Thymus (tissue), 14 donors: ENCODE data around the gene SIRT3. TPM values are rescaled to one million over a fixed set of nuclear protein-coding genes. Genes with fewer than 3 reads are reported as not detected.

ENCODE experiments used
- DNase-seq, 9 donors: peaks; one replicate each; pipeline ENCODE4 v3.0.0-alpha.2; 2013; ENCODE audit warnings: low spot score in 9 of 9, low read depth in 6 of 9, missing footprints in 1 of 9
- H3K27ac ChIP-seq, 2 donors: one replicate each; pipeline ENCODE4 v1.5.1; 2013; ENCODE audit warnings: control low read depth in 1 of 2, low read depth in 1 of 2, low read length in 1 of 2, mild to moderate bottlenecking in 1 of 2, moderate library complexity in 1 of 2
- H3K27me3 ChIP-seq, 2 donors: one replicate each; pipeline ENCODE4 v1.5.1; 2013; ENCODE audit warnings: low read length in 1 of 2; ENCODE audit not compliant: control insufficient read depth in 2 of 2, insufficient read depth in 1 of 2
- H3K36me3 ChIP-seq, 2 donors: one replicate each; pipeline ENCODE4 v1.5.1; 2013; ENCODE audit warnings: low read length in 1 of 2, mild to moderate bottlenecking in 1 of 2, moderate library complexity in 1 of 2; ENCODE audit not compliant: control insufficient read depth in 2 of 2, insufficient read depth in 2 of 2
- H3K4me1 ChIP-seq, 2 donors: one replicate each; pipeline ENCODE4 v1.5.1; 2013; ENCODE audit warnings: low read length in 2 of 2; ENCODE audit not compliant: control insufficient read depth in 2 of 2, insufficient read depth in 2 of 2
- H3K4me3 ChIP-seq, 2 donors: one replicate each; pipeline ENCODE4 v1.5.1; 2013; ENCODE audit warnings: low read length in 2 of 2, control low read depth in 1 of 2, mild to moderate bottlenecking in 1 of 2
- H3K9me3 ChIP-seq, 2 donors: one replicate each; pipeline ENCODE4 v1.5.1; 2013; ENCODE audit warnings: low read length in 1 of 2, mild to moderate bottlenecking in 1 of 2; ENCODE audit not compliant: control insufficient read depth in 2 of 2, insufficient read depth in 1 of 2
- WGBS: extraction: QIAGEN DNeasy Blood & Tissue Kit; methylation state at CpG from one replicate; pipeline ENCODE4 v1.1.7; 2013; 5-methylcytosine and 5-hydroxymethylcytosine counted together
- long read RNA-seq, 10 donors: transcript quantifications; one replicate each; lab custom pipeline, GENCODE V29; 2026
- polyA plus RNA-seq: library from polyadenylated mRNA; stranded (reverse); fragments of 200-250 nt; gene quantifications from one replicate; pipeline ENCODE4 v1.2.3, GENCODE V29; 2013
- total RNA-seq: library from RNA; stranded (reverse); fragments of 120-200 nt; gene quantifications from one replicate; pipeline ENCODE4 v1.2.4, GENCODE V29; 2013
- donor health status: healthy.

SIRT3 gene
- total RNA-seq = 6.5 TPM
- polyA plus RNA-seq = 38.3 TPM
- long read RNA-seq, donor 1, partial matches to known transcripts = 0 of 1 reads
- long read RNA-seq, donor 1, other reads (novel, unspliced or antisense) = 0 of 1 reads
- long read RNA-seq, donor 2 = 0 reads
- long read RNA-seq, donor 3, partial matches to known transcripts = 0 of 5 reads
- long read RNA-seq, donor 3, other reads (novel, unspliced or antisense) = 0 of 5 reads
- long read RNA-seq, donor 4, partial matches to known transcripts = 15 of 16 reads
- long read RNA-seq, donor 4, other reads (novel, unspliced or antisense) = 0 of 16 reads
- long read RNA-seq, donor 5, transcript SIRT3-201 (7 exons, 2,543 nt) = major isoform, 5 of 8 reads
- long read RNA-seq, donor 5, partial matches to known transcripts = 0 of 8 reads
- long read RNA-seq, donor 5, other reads (novel, unspliced or antisense) = 0 of 8 reads
- long read RNA-seq, donor 6, partial matches to known transcripts = 0 of 2 reads
- long read RNA-seq, donor 6, other reads (novel, unspliced or antisense) = 0 of 2 reads
- long read RNA-seq, donor 7, partial matches to known transcripts = 0 of 1 reads
- long read RNA-seq, donor 7, other reads (novel, unspliced or antisense) = 0 of 1 reads
- long read RNA-seq, donor 8, partial matches to known transcripts = 0 of 1 reads
- long read RNA-seq, donor 8, other reads (novel, unspliced or antisense) = 0 of 1 reads
- long read RNA-seq, donor 9, partial matches to known transcripts = 8 of 62 reads
- long read RNA-seq, donor 9, other reads (novel, unspliced or antisense) = 51 of 62 reads
- long read RNA-seq, donor 10, partial matches to known transcripts = 0 of 1 reads
- long read RNA-seq, donor 10, other reads (novel, unspliced or antisense) = 0 of 1 reads

DNA sequence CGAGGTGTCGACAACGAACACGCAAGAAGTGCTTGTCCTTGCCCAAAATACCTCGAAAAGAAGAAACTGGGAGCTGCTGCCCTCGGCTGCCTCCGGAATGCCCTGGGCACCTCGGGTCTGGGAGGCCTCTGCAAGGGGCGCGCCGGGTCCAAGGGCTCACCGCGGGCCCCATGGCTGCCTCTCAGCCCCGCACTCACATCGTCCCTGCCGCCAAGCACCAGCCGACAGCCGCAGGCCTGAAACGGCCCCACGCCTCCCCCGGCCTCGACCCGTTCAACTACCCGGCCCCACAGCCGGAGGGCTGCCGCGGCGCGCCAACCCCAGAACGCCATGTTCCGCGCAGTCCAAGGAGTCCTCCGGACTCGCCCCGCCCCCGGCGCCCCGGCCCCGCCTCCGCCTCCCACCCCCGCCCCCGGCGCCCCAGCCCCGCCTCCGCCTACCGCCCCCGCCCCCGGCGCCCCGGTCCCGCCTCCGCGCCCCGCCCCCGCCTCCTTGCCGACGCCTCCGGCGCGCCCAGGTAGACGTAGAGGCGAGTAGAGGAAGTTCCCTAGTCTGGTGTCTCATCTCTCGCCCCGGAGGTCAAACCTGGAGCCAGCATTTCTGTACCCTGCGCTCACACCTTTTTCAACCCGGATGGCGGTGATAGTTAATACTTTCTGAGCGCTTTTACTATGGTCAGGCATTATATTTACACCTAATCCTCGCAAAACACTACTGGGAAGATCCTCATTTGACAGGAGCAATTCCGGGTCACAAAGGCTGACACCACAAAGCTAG lies at the start of gene SIRT3:
TSS of gene SIRT3 (minus strand) at position 346 of the 777 bp plus-strand sequence. CDS start at position 332, 14 bp downstream.
- no peaks in the 10 kb centered on the region for H3K27me3 ChIP-seq
- peak within 1 kb of the TSS; percentile 91 to 95 for H3K27ac ChIP-seq
- DNase-seq = peak; percentile 56 to 90 (median 80)
- no peaks in the 10 kb centered on the region for H3K9me3 ChIP-seq
- peaks cover 10 to 15% of the 10 kb centered on the region in 2 donors for H3K4me1 ChIP-seq
- WGBS = 1% methylated on average over 70 of the region's 70 CpGs
- peak within 1 kb of the TSS; percentile 65 to 98 for H3K4me3 ChIP-seq
- H3K36me3 ChIP-seq = peaks cover 4 to 16% of the 10 kb centered on the region in 2 donors

DNA sequence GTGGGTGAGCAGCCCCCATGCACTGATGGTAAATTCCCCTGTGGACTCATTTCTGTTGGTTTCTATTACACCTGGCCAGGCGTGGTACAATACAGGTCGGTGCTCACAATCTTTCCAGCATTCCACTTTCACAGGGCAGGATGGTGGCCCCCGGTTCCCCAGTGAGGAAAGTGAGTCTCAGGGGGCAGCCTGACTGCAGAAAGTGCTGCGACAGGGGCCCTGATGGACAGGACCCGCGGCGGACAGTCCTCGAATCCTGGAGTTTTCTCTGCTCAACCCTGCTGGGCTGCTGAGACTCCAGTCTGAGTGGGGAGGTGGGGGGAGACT lies 49.7 kb upstream of the SIRT3 start:
- WGBS = 95% methylated on average over 8 of the region's 8 CpGs
- peak overlapping the region in 1 of 2 donors; percentile 13 for H3K27ac ChIP-seq
- H3K36me3 ChIP-seq = peaks cover 0 to 5% of the 10 kb centered on the region in 2 donors
- DNase-seq = no peak
- peaks cover 12 to 50% of the 10 kb centered on the region in 2 donors for H3K4me1 ChIP-seq
- H3K27me3 ChIP-seq = peaks cover 34 to 49% of the 10 kb centered on the region in 2 donors
- no peak overlapping the region for H3K4me3 ChIP-seq
- peaks cover 0 to 1% of the 10 kb centered on the region in 2 donors for H3K9me3 ChIP-seq

DNA sequence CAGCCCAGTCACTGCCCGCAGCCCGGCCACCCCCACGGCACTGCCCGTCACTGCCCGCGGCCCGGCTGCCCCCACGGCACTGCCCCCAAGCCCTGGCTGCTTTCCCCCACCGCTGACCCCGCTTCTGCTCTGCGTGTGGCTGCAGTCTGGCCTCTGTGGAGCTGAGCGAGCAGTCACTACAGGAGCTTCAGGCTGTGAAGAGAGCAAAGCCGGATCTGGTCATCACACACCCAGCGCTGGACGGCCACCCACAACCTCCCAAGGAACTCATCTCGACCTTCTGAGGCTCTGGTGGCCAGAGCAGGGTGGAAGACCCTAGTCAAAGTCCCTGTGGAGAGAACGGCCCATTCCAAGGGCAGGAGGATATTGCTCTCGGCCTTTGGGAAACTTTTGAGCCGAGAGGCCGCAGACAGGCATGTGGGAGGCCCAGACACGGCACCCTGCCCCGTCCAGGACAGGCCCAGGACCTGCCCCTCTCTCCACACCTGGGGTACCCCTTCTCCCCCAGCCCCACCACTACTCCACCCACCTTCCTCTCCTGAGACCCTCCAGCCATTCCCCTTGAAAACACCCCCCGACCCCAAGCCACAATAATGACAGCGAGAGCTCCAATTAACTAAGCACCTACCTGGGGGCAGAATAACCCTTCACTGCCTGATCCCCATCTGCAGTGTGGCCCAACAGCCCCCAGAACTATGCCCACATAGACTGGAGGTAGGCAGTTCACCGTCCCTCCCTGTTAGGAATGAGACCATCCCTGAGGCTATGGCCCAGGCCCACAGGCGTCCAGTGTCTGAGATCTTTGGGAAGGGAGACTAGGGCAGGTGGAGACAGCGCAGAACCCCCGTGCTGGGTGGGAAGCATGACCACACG lies 49.1 kb upstream of the SIRT3 start:
- H3K27me3 ChIP-seq = peaks cover 40 to 55% of the 10 kb centered on the region in 2 donors
- no peak overlapping the region for H3K4me3 ChIP-seq
- H3K4me1 ChIP-seq = peaks cover 11 to 46% of the 10 kb centered on the region in 2 donors
- H3K27ac ChIP-seq = peak overlapping the region in 1 of 2 donors; percentile 13
- H3K36me3 ChIP-seq = peaks cover 0 to 5% of the 10 kb centered on the region in 2 donors
- DNase-seq = no peak
- peaks cover 0 to 1% of the 10 kb centered on the region in 2 donors for H3K9me3 ChIP-seq
- 93% methylated on average over 29 of the region's 29 CpGs for WGBS

DNA sequence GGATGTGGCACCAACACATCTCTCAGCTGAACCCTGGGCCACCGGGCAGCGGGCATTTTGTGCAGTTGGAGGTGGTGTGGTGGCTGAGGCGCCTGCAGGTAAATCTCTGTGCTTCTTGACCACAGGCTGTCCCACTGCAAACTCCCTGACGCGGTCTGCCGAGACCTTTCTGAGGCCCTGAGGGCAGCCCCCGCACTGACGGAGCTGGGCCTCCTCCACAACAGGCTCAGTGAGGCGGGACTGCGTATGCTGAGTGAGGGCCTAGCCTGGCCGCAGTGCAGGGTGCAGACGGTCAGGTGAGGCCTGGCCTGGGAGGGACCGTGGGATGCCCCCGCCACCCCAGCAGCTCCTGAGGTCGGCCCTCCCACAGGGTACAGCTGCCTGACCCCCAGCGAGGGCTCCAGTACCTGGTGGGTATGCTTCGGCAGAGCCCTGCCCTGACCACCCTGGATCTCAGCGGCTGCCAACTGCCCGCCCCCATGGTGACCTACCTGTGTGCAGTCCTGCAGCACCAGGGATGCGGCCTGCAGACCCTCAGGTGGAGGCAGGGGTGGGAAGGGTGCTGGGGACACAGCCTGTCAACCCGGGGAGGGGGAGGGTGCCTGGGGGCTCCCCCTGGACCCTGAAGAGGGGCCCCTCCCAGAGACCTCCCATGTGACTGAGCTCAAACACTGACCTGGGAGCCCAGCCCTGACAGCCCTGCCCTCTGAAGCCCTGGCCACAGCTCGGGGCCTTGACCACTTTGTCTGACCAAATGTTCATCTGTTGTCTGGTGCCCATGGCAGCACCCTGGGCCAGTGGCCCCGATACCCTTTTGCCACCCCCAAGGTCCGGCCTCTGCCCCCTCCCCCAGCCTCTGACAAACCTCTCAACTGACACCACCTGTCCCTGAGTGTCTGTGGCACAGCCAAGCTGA lies 48.2 kb upstream of the SIRT3 start:
- Histone ChIP-seq H3K36me3 (peaks cover 0 to 5% of the 10 kb centered on the region in 2 donors), H3K4me3 (no peak overlapping the region), H3K4me1 (peaks cover 3 to 46% of the 10 kb centered on the region in 2 donors), H3K27ac (no peak overlapping the region), H3K27me3 (peaks cover 49 to 64% of the 10 kb centered on the region in 2 donors), H3K9me3 (peaks cover 1 to 9% of the 10 kb centered on the region in 2 donors)
- WGBS = 94% methylated on average over 24 of the region's 24 CpGs
- DNase-seq = no peak

DNA sequence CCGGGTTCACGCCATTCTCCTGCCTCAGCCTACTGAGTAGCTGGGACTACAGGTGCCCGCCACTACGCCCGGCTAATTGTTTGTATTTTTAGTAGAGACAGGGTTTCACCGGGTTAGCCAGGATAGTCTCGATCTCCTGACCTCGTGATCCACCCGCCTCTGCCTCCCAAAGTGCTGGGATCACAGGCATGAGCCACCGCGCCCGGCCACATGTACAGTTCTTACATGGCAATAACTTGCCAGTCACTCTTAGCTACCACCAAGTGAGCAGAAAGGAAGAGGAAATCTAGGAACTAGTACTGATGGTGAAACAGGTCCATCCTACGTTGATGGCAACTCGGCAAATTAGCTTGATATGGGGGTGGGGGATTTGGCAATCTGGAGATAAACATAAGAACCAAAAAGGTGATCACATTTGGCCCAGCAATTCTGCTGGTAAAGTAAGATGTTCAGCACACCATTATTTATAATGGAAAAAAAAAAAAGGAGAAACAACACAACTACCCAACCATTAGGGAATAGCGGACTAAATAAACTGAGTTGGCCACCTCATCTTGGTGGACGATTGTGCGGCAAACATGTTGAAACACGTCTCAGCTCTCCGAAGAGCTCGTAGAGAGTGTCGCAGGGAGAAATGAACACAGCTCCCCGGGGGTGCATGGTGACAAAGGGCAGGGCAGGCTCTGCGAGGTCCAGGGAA lies 47.4 kb upstream of the SIRT3 start:
- peaks cover 2 to 50% of the 10 kb centered on the region in 2 donors for H3K4me1 ChIP-seq
- peak overlapping the region in 1 of 2 donors; percentile 52 for H3K27ac ChIP-seq
- peaks cover 0 to 5% of the 10 kb centered on the region in 2 donors for H3K36me3 ChIP-seq
- H3K27me3 ChIP-seq = peaks cover 57 to 72% of the 10 kb centered on the region in 2 donors
- H3K4me3 ChIP-seq = no peak overlapping the region
- DNase-seq = no peak
- 92% methylated on average over 23 of the region's 23 CpGs for WGBS
- peaks cover 1 to 9% of the 10 kb centered on the region in 2 donors for H3K9me3 ChIP-seq

DNA sequence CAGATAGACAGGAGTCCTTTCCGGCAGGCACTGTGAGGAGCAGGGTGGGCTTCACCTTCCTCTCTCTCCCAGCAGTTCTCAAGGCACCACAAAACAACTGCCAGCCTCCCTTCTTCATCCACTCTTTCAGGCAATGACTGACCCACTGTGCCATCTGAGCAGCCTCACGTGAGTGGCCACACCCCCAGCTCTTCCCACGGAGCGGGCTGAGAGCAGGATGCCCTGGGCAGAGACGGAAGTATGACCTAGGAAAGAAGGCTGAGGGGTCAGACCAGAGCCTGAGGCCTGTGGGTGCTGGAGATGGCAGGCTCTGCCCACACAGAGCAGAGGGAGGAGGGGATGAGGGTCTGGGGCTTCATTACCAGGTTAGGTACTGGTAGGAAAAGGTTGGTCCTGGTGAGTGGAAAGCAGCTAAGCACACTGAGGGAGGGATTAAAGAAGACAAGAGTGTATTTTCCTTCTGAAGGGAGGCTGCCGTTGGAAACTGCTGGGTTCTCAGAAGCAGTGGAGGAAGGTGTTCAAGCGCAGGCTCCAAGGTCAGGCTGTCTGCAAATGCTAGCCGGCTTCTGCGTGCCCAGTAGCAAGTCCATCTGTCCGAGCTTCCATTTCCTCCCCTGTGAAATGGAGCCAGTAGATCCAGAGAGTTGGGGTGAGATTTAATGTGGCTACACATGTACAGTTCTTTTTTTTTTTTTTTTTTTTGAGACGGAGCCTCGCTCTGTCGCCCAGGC lies 46.7 kb upstream of the SIRT3 start:
- 79% methylated on average over 11 of the region's 13 CpGs for WGBS
- H3K4me3 ChIP-seq = no peak overlapping the region
- H3K27ac ChIP-seq = peak overlapping the region in 1 of 2 donors; percentile 18
- no peak for DNase-seq
- peaks cover 0 to 5% of the 10 kb centered on the region in 2 donors for H3K36me3 ChIP-seq
- peaks cover 60 to 72% of the 10 kb centered on the region in 2 donors for H3K27me3 ChIP-seq
- peaks cover 2 to 50% of the 10 kb centered on the region in 2 donors for H3K4me1 ChIP-seq
- H3K9me3 ChIP-seq = peaks cover 1 to 9% of the 10 kb centered on the region in 2 donors

DNA sequence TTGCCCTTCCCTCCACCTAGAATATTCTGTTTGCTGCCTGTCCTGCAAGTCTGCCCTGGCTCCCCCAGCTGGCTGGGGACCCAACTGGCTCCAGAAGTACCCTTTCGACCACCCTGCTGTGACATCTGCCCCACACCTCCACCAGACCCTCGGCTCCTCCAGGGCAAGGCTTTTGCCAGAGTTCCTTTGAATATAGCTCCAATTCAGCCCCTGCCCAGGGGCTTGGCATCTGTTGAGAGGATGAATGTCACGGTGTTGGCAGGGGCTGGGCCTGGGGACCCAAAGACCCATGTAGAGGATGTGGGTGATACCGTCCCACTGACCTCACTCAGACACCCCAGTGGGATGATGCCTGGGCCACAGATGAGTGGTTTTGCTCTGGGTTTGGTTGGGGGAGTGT lies 46.0 kb upstream of the SIRT3 start:
- no peak for DNase-seq
- WGBS = 69% methylated on average over 4 of the region's 4 CpGs
- Histone ChIP-seq H3K4me3 (peak overlapping the region in 1 of 2 donors; percentile 8), H3K4me1 (peaks cover 2 to 47% of the 10 kb centered on the region in 2 donors), H3K36me3 (peaks cover 0 to 5% of the 10 kb centered on the region in 2 donors), H3K27ac (no peak overlapping the region), H3K27me3 (peaks cover 60 to 71% of the 10 kb centered on the region in 2 donors), H3K9me3 (peaks cover 1 to 9% of the 10 kb centered on the region in 2 donors)
